ENCODE measurements around the gene SGSM1. TPM values are rescaled to one million over a fixed set of nuclear protein-coding genes. Genes with fewer than 3 reads are reported as not detected.

SGSM1 gene
- total RNA-seq, 2 experiments from 2014 or later: 0.12 to 0.15 TPM

- no peaks in the 10 kb centered on the region for H3K4me1 Mint-ChIP-seq
- DNase-seq: no peak
- H3K36me3 Mint-ChIP-seq (ENCODE audit: low read depth): no peaks in the 10 kb centered on the region
- H3K4me3 Mint-ChIP-seq: no peak overlapping the region
- H3K9me3 Mint-ChIP-seq: no peaks in the 10 kb centered on the region
- ChIA-PET CTCF (interaction anchor here (1.1 kb wide), 2 partner anchors 10 to 14 kb away, joined by 3 read pairs; no protein-coding TSS in a partner anchor), POLR2A (interaction anchor here (0.6 kb wide), 1 partner anchor 52 kb away, joined by 5 read pairs; no protein-coding TSS in a partner anchor)
- peaks cover 5% of the 10 kb centered on the region for H3K27me3 Mint-ChIP-seq
- H3K27ac Mint-ChIP-seq: no peak overlapping the region
These were observed 167.9 kb downstream of the SGSM1 start for GRCh38 chr22:24973872-24974271.

- DNase-seq: no peak
- Mint-ChIP-seq H3K36me3 (ENCODE audit: low read depth) (no peaks in the 10 kb centered on the region), H3K27me3 (peaks cover 3% of the 10 kb centered on the region), H3K4me3 (no peak overlapping the region), H3K4me1 (no peaks in the 10 kb centered on the region), H3K27ac (no peak overlapping the region), H3K9me3 (no peaks in the 10 kb centered on the region)
- ChIA-PET POLR2A (no interaction called here), CTCF (interaction anchor here (1.2 to 1.3 kb wide), 2 partner anchors 15 to 82 kb away, joined by 3 read pairs; no protein-coding TSS in a partner anchor)
These were observed 169.2 kb downstream of the SGSM1 start for GRCh38 chr22:24975125-24975640.

- POLR2A ChIA-PET: no interaction called here
- no peak for DNase-seq
- Mint-ChIP-seq H3K9me3 (no peaks in the 10 kb centered on the region), H3K27ac (no peak overlapping the region), H3K4me3 (no peak overlapping the region), H3K27me3 (peaks cover 4% of the 10 kb centered on the region), H3K4me1 (no peaks in the 10 kb centered on the region), H3K36me3 (ENCODE audit: low read depth) (no peaks in the 10 kb centered on the region)
- CTCF ChIA-PET: interaction anchor here (0.7 to 1.3 kb wide), 3 partner anchors 15 to 81 kb away, joined by 3 read pairs; no protein-coding TSS in a partner anchor
These were observed 169.9 kb downstream of the SGSM1 start for GRCh38 chr22:24975813-24976341.

GRCh38 chr22:24976442-24977218, 170.6 kb downstream of the SGSM1 start:
- CTCF ChIA-PET: interaction anchor here (0.7 to 1.3 kb wide), 3 partner anchors 11 to 80 kb away, joined by 3 read pairs; no protein-coding TSS in a partner anchor
- Mint-ChIP-seq H3K27ac (no peak overlapping the region), H3K4me3 (no peak overlapping the region), H3K36me3 (ENCODE audit: low read depth) (no peaks in the 10 kb centered on the region), H3K9me3 (no peaks in the 10 kb centered on the region), H3K4me1 (no peaks in the 10 kb centered on the region), H3K27me3 (peaks cover 7% of the 10 kb centered on the region)
- DNase-seq: no peak
- POLR2A ChIA-PET: no interaction called here

Other genes starting within 250 kb of the SGSM1 start
- 1 to 10 TPM in 1 of 2 experiments, under 1 TPM in 1; 0.64 to 1.0 TPM for gene LRRC75B, start 213.1 kb upstream of the SGSM1 start, total RNA-seq
- gene GGT1, start 203.0 kb upstream of the SGSM1 start, total RNA-seq: 10 to 100 TPM; 44.6 to 48.1 TPM
- gene PIWIL3, start 31.5 kb upstream of the SGSM1 start, total RNA-seq: not detected
- not detected for gene LHFPL7, start 140.5 kb downstream of the SGSM1 start, total RNA-seq
- gene KIAA1671, start 146.5 kb downstream of the SGSM1 start, total RNA-seq: 10 to 100 TPM; 25.4 to 27.0 TPM

Measured in activated CD4-positive, alpha-beta T cell treated with anti-CD3 and anti-CD28 coated beads, Interleukin-2, amount 10 ng/mL, durations not matched to agents 7 days and 5 days (primary cell).